Mucosa of descending colon (tissue), 3 donors: ENCODE results near the gene TEX14. TPM values are rescaled to one million over a fixed set of nuclear protein-coding genes. Genes with fewer than 3 reads are reported as not detected.

Source experiments
- ATAC-seq: fragments of 200-7000 bp; cut with Tn5 transposase; one replicate; pipeline ENCODE4 v1.9.1; 2020; ENCODE audit warnings: mild to moderate bottlenecking, moderate library complexity
- DNase-seq, 3 donors: peaks; one replicate each; pipeline ENCODE4 v3.0.0-alpha.2; 2020
- H3K36me3 ChIP-seq: fragments of 200-600 bp; one replicate; pipeline ENCODE4 v1.8.0; 2021; ENCODE audit warnings: low read depth, mild to moderate bottlenecking
- H3K4me1 ChIP-seq: fragments of 200-600 bp; one replicate; pipeline ENCODE4 v1.8.0; 2021; ENCODE audit warnings: low read depth, mild to moderate bottlenecking
- H3K4me3 ChIP-seq: fragments of 200-600 bp; one replicate; pipeline ENCODE4 v1.8.0; 2021; ENCODE audit warnings: mild to moderate bottlenecking
- H3K9me3 ChIP-seq: fragments of 200-600 bp; one replicate; pipeline ENCODE4 v1.8.0; 2021; ENCODE audit warnings: mild to moderate bottlenecking
- CTCF ChIP-seq: fragments of 200-600 bp; IDR thresholded peaks from one replicate; pipeline ENCODE4 v1.8.0; 2022; ENCODE audit warnings: antibody characterized with exemption, mild to moderate bottlenecking
- intact Hi-C, 2 donors: fragments of 100-400 bp; cut with DNase I in 1 of 2; cut with micrococcal nuclease in 1 of 2; formaldehyde crosslinking; loops; one replicate each; pipeline versions ENCODE4 v1.11.0 to v1.11.1; 2022; cut with DNase I, micrococcal nuclease
- total RNA-seq, 3 donors: library from RNA; stranded (reverse); fragmentation: NEBNext Ultra II Directional in 2 of 3; extraction: Animal tissue kit (Norgen Biotek cat#: 25700) in 2 of 3; gene quantifications; one replicate each; pipeline versions ENCODE4 v1.2.1 to v1.2.4, GENCODE V29; 2021 to 2023
- donor health status: DM: no; HTN: no; CAD: no; lungs with moderate emphysema.
- donor health status: DM: no; HTN: no; CAD: no.
- donor health status: DM: no; HTN: yes; CAD: no.

The TEX14 gene
- total RNA-seq, 3 donors from 2014 or later: 0.28 TPM; not detected in 2

GRCh38 chr17:58706351-58707140 is 14.7 kb upstream of the TEX14 start:
- Histone ChIP-seq H3K4me1 (no peaks in the 10 kb centered on the region), H3K4me3 (no peak overlapping the region), H3K9me3 (no peaks in the 10 kb centered on the region), H3K36me3 (no peaks in the 10 kb centered on the region)
- DNase-seq (no peak), ATAC-seq (no peak)
- intact Hi-C loops: no loop called here
- no peak for TF ChIP-seq CTCF

- TF ChIP-seq CTCF: no peak
- DNase-seq: no peak
- Histone ChIP-seq H3K4me3 (no peak overlapping the region), H3K36me3 (no peaks in the 10 kb centered on the region), H3K9me3 (no peaks in the 10 kb centered on the region), H3K4me1 (no peaks in the 10 kb centered on the region)
- no peak for ATAC-seq
- intact Hi-C loops: no loop called here
These were observed 12.1 kb upstream of the TEX14 start for GRCh38 chr17:58703916-58704286.

- H3K4me3 ChIP-seq: no peak overlapping the region
- intact Hi-C loops: no loop called here
- DNase-seq (no peak), ATAC-seq (no peak)
- TF ChIP-seq CTCF: no peak
- H3K36me3 ChIP-seq: no peaks in the 10 kb centered on the region
- no peaks in the 10 kb centered on the region for H3K9me3 ChIP-seq
- H3K4me1 ChIP-seq: no peaks in the 10 kb centered on the region
These were observed 11.5 kb upstream of the TEX14 start for GRCh38 chr17:58703137-58703915.

GRCh38 chr17:58702708-58703107 is 10.9 kb upstream of the TEX14 start:
- Histone ChIP-seq H3K4me3 (no peak overlapping the region), H3K9me3 (no peaks in the 10 kb centered on the region), H3K4me1 (no peaks in the 10 kb centered on the region), H3K36me3 (no peaks in the 10 kb centered on the region)
- DNase-seq (no peak), ATAC-seq (no peak)
- TF ChIP-seq CTCF: no peak
- intact Hi-C loops: no loop called here

- TF ChIP-seq CTCF: no peak
- H3K36me3 ChIP-seq: no peaks in the 10 kb centered on the region
- intact Hi-C loops: no loop called here
- H3K9me3 ChIP-seq: no peaks in the 10 kb centered on the region
- ATAC-seq (no peak), DNase-seq (no peak)
- H3K4me1 ChIP-seq: no peaks in the 10 kb centered on the region
- H3K4me3 ChIP-seq: no peak overlapping the region
These were observed 10.2 kb upstream of the TEX14 start for GRCh38 chr17:58702045-58702476.
